OCI-LY3 (cell line): ENCODE data around the gene ANXA11.

ENCODE experiments used
- EZH2phosphoT487 ChIP-seq: fragments of 200-600 bp; shearing (Covaris generic); IDR thresholded peaks from 2 replicates; pipeline ENCODE4 v1.6.1; 2018; ENCODE audit warnings: antibody characterized with exemption, mixed run types, low read depth
- TF ChIP-seq, protein P1 (sequence below): fragments of 200-600, 300-600 bp; sonication (generic); IDR thresholded peaks from 2 replicates; pipeline ENCODE4 v1.5.1; 2014; ENCODE audit warnings: antibody characterized with exemption, low read length, low read depth

DNA sequence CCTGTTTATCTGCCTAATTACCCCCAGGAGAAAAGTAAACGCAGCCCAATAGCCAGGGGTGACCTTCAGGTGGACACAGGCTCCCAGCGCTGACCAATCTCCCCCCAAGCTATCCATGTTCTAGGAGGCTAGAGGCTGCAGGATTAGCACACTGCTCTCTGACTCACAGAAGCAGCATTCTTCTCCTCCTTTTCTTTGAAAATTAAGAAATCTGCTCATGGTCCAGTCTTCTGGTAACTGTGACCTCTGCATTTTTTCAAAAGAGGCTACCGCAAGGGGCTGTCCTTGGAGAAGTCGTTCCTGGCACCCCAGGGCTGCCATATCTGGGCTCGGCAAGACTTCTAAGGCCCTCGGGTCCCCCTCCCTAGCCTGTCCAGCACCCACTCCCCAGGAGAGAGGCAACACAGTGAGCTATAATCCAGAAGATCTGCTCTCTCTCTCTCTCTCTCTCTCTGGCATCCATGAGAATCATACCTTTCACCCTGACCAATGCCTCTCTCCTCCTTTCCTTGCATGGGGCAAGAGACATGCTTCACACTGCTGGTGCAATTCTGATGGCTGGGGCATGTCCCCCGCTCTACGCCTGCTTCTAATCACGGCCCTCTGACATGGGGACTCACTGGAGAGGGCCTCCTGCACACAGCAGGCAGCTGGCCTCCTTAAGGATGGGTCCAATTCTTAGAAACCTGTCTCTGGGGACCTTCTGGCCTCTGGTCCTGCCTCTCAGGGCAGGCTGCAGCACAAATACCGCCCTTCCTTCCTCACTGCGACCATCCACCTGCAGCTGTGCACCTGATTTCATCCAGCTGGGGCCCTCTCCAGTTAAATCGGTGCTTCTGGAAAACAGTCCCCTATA is 27.3 kb downstream of the ANXA11 start:
- TF ChIP-seq, protein P1, sequence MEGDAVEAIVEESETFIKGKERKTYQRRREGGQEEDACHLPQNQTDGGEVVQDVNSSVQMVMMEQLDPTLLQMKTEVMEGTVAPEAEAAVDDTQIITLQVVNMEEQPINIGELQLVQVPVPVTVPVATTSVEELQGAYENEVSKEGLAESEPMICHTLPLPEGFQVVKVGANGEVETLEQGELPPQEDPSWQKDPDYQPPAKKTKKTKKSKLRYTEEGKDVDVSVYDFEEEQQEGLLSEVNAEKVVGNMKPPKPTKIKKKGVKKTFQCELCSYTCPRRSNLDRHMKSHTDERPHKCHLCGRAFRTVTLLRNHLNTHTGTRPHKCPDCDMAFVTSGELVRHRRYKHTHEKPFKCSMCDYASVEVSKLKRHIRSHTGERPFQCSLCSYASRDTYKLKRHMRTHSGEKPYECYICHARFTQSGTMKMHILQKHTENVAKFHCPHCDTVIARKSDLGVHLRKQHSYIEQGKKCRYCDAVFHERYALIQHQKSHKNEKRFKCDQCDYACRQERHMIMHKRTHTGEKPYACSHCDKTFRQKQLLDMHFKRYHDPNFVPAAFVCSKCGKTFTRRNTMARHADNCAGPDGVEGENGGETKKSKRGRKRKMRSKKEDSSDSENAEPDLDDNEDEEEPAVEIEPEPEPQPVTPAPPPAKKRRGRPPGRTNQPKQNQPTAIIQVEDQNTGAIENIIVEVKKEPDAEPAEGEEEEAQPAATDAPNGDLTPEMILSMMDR = no peak
- no peak for TF ChIP-seq EZH2phosphoT487
